HepG2 (cell line): ENCODE measurements around the gene BACH2. TPM values are rescaled to one million over a fixed set of nuclear protein-coding genes. Genes with fewer than 3 reads are reported as not detected.

Experiments used
- CERS6 ChIP-seq: sonication (generic); formaldehyde crosslinking; IDR thresholded peaks from 2 replicates; pipeline ENCODE4 v1.5.0; 2020; ENCODE audit warnings: missing genetic modification reagents
- FOXM1 ChIP-seq: sonication (generic); formaldehyde crosslinking; IDR thresholded peaks from 2 replicates; pipeline ENCODE4 v1.5.0; 2020; ENCODE audit warnings: missing genetic modification reagents
- GFI1 ChIP-seq: sonication (generic); formaldehyde crosslinking; IDR thresholded peaks from 2 replicates; pipeline ENCODE4 v1.5.0; 2020; ENCODE audit warnings: missing genetic modification reagents, mild to moderate bottlenecking, borderline replicate concordance
- GLI4 ChIP-seq: sonication (generic); formaldehyde crosslinking; IDR thresholded peaks from 2 replicates; pipeline ENCODE4 v1.5.1; 2020; ENCODE audit warnings: missing genetic modification reagents, mild to moderate bottlenecking, moderate library complexity, borderline replicate concordance
- MEIS1 ChIP-seq: sonication (generic); formaldehyde crosslinking; IDR thresholded peaks from 2 replicates; pipeline ENCODE4 v1.9.0; 2021; ENCODE audit warnings: mild to moderate bottlenecking, missing genetic modification reagents, moderate library complexity, borderline replicate concordance
- MTA3 ChIP-seq: sonication (generic); formaldehyde crosslinking; IDR thresholded peaks from 2 replicates; pipeline ENCODE4 v1.4.0; 2020; ENCODE audit warnings: missing genetic modification reagents
- NR2F1 ChIP-seq, 2 experiments: fragments of 450-650 bp in 1 of 2; formaldehyde crosslinking in 1 of 2; IDR thresholded peaks; 2 replicates each; pipeline versions ENCODE4 v1.5.0 to v1.6.1; 2016 to 2020; ENCODE audit warnings: mild to moderate bottlenecking in 1 of 2, missing compliant biosample characterization in 1 of 2, missing genetic modification reagents in 1 of 2, moderate library complexity in 1 of 2
- NR3C1 ChIP-seq: sonication (generic); formaldehyde crosslinking; IDR thresholded peaks from 2 replicates; pipeline ENCODE4 v1.4.0; 2020; ENCODE audit warnings: missing genetic modification reagents
- PAF1 ChIP-seq: IDR thresholded peaks from 2 replicates; pipeline ENCODE4 v1.6.1; 2016; ENCODE audit warnings: missing genetic modification reagents, missing compliant biosample characterization
- RARG ChIP-seq: sonication (generic); formaldehyde crosslinking; IDR thresholded peaks from 2 replicates; pipeline ENCODE4 v1.4.0; 2020; ENCODE audit warnings: low read depth, mild to moderate bottlenecking, missing genetic modification reagents
- RFX1 ChIP-seq: fragments of 450-650 bp; IDR thresholded peaks from 2 replicates; pipeline ENCODE4 v1.6.1; 2017
- SRSF9 ChIP-seq: fragments of 200-400 bp; formaldehyde crosslinking; IDR thresholded peaks from 2 replicates; pipeline ENCODE4 v1.6.1; 2018; ENCODE audit warnings: borderline replicate concordance, mild to moderate bottlenecking, low read depth, low read length; ENCODE audit not compliant: insufficient read depth, poor library complexity, severe bottlenecking
- THYN1 ChIP-seq: sonication (generic); formaldehyde crosslinking; IDR thresholded peaks from 2 replicates; pipeline ENCODE4 v1.8.1; 2023; ENCODE audit warnings: low read depth, mild to moderate bottlenecking, moderate library complexity, missing genetic modification reagents, borderline replicate concordance
- TOPORS ChIP-seq: sonication (generic); formaldehyde crosslinking; IDR thresholded peaks from 2 replicates; pipeline ENCODE4 v1.8.0; 2023; ENCODE audit warnings: mild to moderate bottlenecking, missing genetic modification reagents
- ZBTB21 ChIP-seq: sonication (generic); formaldehyde crosslinking; IDR thresholded peaks from 2 replicates; pipeline ENCODE4 v1.4.0; 2020; ENCODE audit warnings: missing genetic modification reagents
- ZNF251 ChIP-seq: sonication (generic); formaldehyde crosslinking; IDR thresholded peaks from 2 replicates; pipeline ENCODE4 v1.9.0; 2021; ENCODE audit warnings: mild to moderate bottlenecking, missing genetic modification reagents
- ZNF263 ChIP-seq: sonication (generic); formaldehyde crosslinking; IDR thresholded peaks from 2 replicates; pipeline ENCODE4 v1.4.0; 2020; ENCODE audit warnings: missing genetic modification reagents
- ZNF292 ChIP-seq: sonication (generic); formaldehyde crosslinking; IDR thresholded peaks from 2 replicates; pipeline ENCODE4 v1.8.1; 2022; ENCODE audit warnings: mild to moderate bottlenecking, low read depth, missing genetic modification reagents, borderline replicate concordance
- ZNF432 ChIP-seq: sonication (generic); formaldehyde crosslinking; IDR thresholded peaks from 2 replicates; pipeline ENCODE4 v1.5.0; 2020; ENCODE audit warnings: missing genetic modification reagents, mild to moderate bottlenecking, borderline replicate concordance
- ZNF598 ChIP-seq: sonication (generic); formaldehyde crosslinking; IDR thresholded peaks from 2 replicates; pipeline ENCODE4 v1.5.1; 2020; ENCODE audit warnings: mild to moderate bottlenecking, missing genetic modification reagents, borderline replicate concordance
- ZNF629 ChIP-seq: sonication (generic); formaldehyde crosslinking; conservative IDR thresholded peaks from 2 replicates; pipeline ENCODE4 v1.5.0; 2020; ENCODE audit warnings: missing genetic modification reagents
- ZNF83 ChIP-seq: sonication (generic); formaldehyde crosslinking; IDR thresholded peaks from 2 replicates; pipeline ENCODE4 v1.4.0; 2020; ENCODE audit warnings: missing genetic modification reagents, mild to moderate bottlenecking, borderline replicate concordance
- polyA plus RNA-seq, 8 experiments: library from polyadenylated mRNA; depleted of rRNA in 3 of 8; stranded (reverse) in 7 of 8; unstranded in 1 of 8; fragments of >200 nt; fragmentation: Illumina TruSeq in 4 of 8; extraction: Trizol in 4 of 8; gene quantifications; 2 replicates each; pipeline versions ENCODE4 v1.2.1 to v1.2.3, GENCODE V29; 2011 to 2016; ENCODE audit warnings: low read depth in 4 of 8, missing spikeins in 1 of 8, mixed read lengths in 1 of 8; ENCODE audit not compliant: insufficient read depth in 1 of 8
- total RNA-seq, 5 experiments: library from RNA; depleted of rRNA; stranded (reverse); fragments of >200 nt; fragmentation: Illumina TruSeq; extraction: Trizol; gene quantifications; 2 replicates each; pipeline ENCODE4 v1.2.3, GENCODE V29; 2016; ENCODE audit warnings: low read depth in 1 of 5
- TF ChIP-seq, protein P1 (sequence below): sonication (generic); formaldehyde crosslinking; IDR thresholded peaks from 2 replicates; pipeline ENCODE4 v1.5.0; 2020; ENCODE audit warnings: missing genetic modification reagents
- TF ChIP-seq, protein P2 (sequence below): sonication (generic); formaldehyde crosslinking; IDR thresholded peaks from 2 replicates; pipeline ENCODE4 v1.4.0; 2020; ENCODE audit warnings: missing genetic modification reagents, borderline replicate concordance

BACH2 gene
- total and polyA plus RNA-seq, 2 of the 13 experiments (the other 11 are each of a cell fraction or from before 2014, with no cell fraction given) = 0.01 TPM; not detected in 1

DNA sequence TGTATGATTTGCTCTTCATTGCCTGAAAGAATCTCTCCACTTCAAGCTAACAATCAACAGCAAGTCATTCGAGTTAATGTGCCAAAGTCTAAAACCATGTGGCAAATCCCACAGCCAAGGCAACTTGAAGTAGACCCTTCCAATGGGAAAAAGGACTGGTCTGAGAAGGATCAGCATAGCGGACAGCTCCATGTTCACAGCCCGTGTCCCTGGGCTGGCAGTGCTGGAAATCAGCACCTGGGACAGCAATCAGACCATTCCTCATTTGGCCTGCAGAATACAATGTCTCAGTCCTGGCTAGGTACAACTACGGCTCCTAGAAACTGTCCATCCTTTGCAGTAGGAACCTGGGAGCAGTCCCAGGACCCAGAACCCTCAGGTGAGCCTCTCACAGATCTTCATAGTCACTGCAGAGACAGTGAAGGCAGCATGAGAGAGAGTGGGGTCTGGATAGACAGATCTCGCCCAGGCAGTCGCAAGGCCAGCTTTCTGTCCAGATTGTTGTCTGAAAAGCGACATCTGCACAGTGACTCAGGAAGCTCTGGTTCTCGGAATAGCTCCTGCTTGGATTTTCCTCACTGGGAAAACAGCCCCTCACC lies 401.3 kb downstream of the BACH2 start (continued):
- TF ChIP-seq ZNF263 (CRISPR knock-in tag) = peak; percentile 59
- TF ChIP-seq ZNF292 = no peak
- 0 out of 2 replicates have a peak, but pooled peaks have one; percentile 19 for TF ChIP-seq ZNF629 (CRISPR knock-in tag)
- TF ChIP-seq PAF1 (CRISPR knock-in tag) = no peak
- TF ChIP-seq RARG (CRISPR knock-in tag) = no peak
- 0 out of 2 replicates have a peak, but pooled peaks have one; percentile 43 for TF ChIP-seq CERS6 (CRISPR knock-in tag)
- no peak for TF ChIP-seq THYN1 (CRISPR knock-in tag)
- TF ChIP-seq SRSF9 = no peak
- TF ChIP-seq RFX1 = no peak
- TF ChIP-seq, protein P1, sequence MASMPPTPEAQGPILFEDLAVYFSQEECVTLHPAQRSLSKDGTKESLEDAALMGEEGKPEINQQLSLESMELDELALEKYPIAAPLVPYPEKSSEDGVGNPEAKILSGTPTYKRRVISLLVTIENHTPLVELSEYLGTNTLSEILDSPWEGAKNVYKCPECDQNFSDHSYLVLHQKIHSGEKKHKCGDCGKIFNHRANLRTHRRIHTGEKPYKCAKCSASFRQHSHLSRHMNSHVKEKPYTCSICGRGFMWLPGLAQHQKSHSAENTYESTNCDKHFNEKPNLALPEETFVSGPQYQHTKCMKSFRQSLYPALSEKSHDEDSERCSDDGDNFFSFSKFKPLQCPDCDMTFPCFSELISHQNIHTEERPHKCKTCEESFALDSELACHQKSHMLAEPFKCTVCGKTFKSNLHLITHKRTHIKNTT (CRISPR knock-in tag) = no peak
- no peak for TF ChIP-seq ZNF598 (CRISPR knock-in tag)
- no peak for TF ChIP-seq TOPORS (CRISPR knock-in tag)
- no peak for TF ChIP-seq ZNF432
- TF ChIP-seq MTA3 (CRISPR knock-in tag) = 0 out of 2 replicates have a peak, but pooled peaks have one; percentile 72
- 0 out of 2 replicates have a peak, but pooled peaks have one; percentile 60 for TF ChIP-seq ZNF83 (CRISPR knock-in tag)
- TF ChIP-seq NR2F1 (CRISPR knock-in tag; IDR thresholded peaks at IDR 0.05) = peak in 1 of 2 experiments; percentile 30; a peak in 1 of 4 replicates
- TF ChIP-seq NR3C1 (CRISPR knock-in tag) = no peak
- TF ChIP-seq, protein P2, sequence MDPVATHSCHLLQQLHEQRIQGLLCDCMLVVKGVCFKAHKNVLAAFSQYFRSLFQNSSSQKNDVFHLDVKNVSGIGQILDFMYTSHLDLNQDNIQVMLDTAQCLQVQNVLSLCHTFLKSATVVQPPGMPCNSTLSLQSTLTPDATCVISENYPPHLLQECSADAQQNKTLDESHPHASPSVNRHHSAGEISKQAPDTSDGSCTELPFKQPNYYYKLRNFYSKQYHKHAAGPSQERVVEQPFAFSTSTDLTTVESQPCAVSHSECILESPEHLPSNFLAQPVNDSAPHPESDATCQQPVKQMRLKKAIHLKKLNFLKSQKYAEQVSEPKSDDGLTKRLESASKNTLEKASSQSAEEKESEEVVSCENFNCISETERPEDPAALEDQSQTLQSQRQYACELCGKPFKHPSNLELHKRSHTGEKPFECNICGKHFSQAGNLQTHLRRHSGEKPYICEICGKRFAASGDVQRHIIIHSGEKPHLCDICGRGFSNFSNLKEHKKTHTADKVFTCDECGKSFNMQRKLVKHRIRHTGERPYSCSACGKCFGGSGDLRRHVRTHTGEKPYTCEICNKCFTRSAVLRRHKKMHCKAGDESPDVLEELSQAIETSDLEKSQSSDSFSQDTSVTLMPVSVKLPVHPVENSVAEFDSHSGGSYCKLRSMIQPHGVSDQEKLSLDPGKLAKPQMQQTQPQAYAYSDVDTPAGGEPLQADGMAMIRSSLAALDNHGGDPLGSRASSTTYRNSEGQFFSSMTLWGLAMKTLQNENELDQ (CRISPR knock-in tag) = peak; percentile 95; the same call in 1 of the 2 replicates
- TF ChIP-seq ZBTB21 (CRISPR knock-in tag) = peak; percentile 69; the same call in 1 of the 2 replicates
- peak; percentile 87 for TF ChIP-seq FOXM1
- no peak for TF ChIP-seq MEIS1 (CRISPR knock-in tag)
- TF ChIP-seq ZNF251 (CRISPR knock-in tag) = no peak
- TF ChIP-seq GFI1 = no peak
- TF ChIP-seq GLI4 = no peak
